HepG2 (cell line): ENCODE data around the gene DYNC1I2. TPM values are rescaled to one million over a fixed set of nuclear protein-coding genes. Genes with fewer than 3 reads are reported as not detected.

Source experiments
- ARID2 ChIP-seq: sonication (generic); formaldehyde crosslinking; IDR thresholded peaks from 2 replicates; pipeline ENCODE4 v1.8.1; 2022; ENCODE audit warnings: mild to moderate bottlenecking, missing genetic modification reagents, borderline replicate concordance
- ATAD3A ChIP-seq: sonication (generic); formaldehyde crosslinking; IDR thresholded peaks from 2 replicates; pipeline ENCODE4 v1.4.0; 2020; ENCODE audit warnings: missing genetic modification reagents
- KDM5B ChIP-seq: sonication (generic); formaldehyde crosslinking; IDR thresholded peaks from 2 replicates; pipeline ENCODE4 v1.4.0; 2020; ENCODE audit warnings: missing genetic modification reagents, mild to moderate bottlenecking, borderline replicate concordance
- KMT2B ChIP-seq: IDR thresholded peaks from 2 replicates; pipeline ENCODE4 v1.6.1; 2016; ENCODE audit warnings: missing genetic modification reagents, missing compliant biosample characterization
- LBX2 ChIP-seq: sonication (generic); formaldehyde crosslinking; IDR thresholded peaks from 2 replicates; pipeline ENCODE4 v1.5.0; 2020; ENCODE audit warnings: missing genetic modification reagents, mild to moderate bottlenecking, borderline replicate concordance
- MLX ChIP-seq: IDR thresholded peaks from 2 replicates; pipeline ENCODE4 v1.6.1; 2016
- NONO ChIP-seq, 2 experiments: fragments of 450-650 bp in 1 of 2; sonication (generic) in 1 of 2; formaldehyde crosslinking in 1 of 2; IDR thresholded peaks in 1 of 2; conservative IDR thresholded peaks in 1 of 2; 2 replicates each; pipeline versions ENCODE4 v1.6.1 to v1.8.0; 2017 to 2022; ENCODE audit warnings: mild to moderate bottlenecking in 1 of 2, missing genetic modification reagents in 1 of 2, moderate library complexity in 1 of 2
- ZBTB42 ChIP-seq: sonication (generic); formaldehyde crosslinking; IDR thresholded peaks from 2 replicates; pipeline ENCODE4 v1.5.0; 2020; ENCODE audit warnings: mild to moderate bottlenecking, missing genetic modification reagents
- ZBTB7B ChIP-seq: sonication (generic); formaldehyde crosslinking; IDR thresholded peaks from 2 replicates; pipeline ENCODE4 v1.4.0; 2020; ENCODE audit warnings: missing genetic modification reagents
- ZNF235 ChIP-seq: sonication (generic); formaldehyde crosslinking; IDR thresholded peaks from 2 replicates; pipeline ENCODE4 v1.8.1; 2023; ENCODE audit warnings: mild to moderate bottlenecking, missing genetic modification reagents, borderline replicate concordance
- ZNF414 ChIP-seq: sonication (generic); formaldehyde crosslinking; IDR thresholded peaks from 2 replicates; pipeline ENCODE4 v1.5.0; 2020; ENCODE audit warnings: missing genetic modification reagents
- polyA plus RNA-seq, 8 experiments: library from polyadenylated mRNA; depleted of rRNA in 3 of 8; stranded (reverse) in 7 of 8; unstranded in 1 of 8; fragments of >200 nt; fragmentation: Illumina TruSeq in 4 of 8; extraction: Trizol in 4 of 8; gene quantifications; 2 replicates each; pipeline versions ENCODE4 v1.2.1 to v1.2.3, GENCODE V29; 2011 to 2016; ENCODE audit warnings: low read depth in 4 of 8, missing spikeins in 1 of 8, mixed read lengths in 1 of 8; ENCODE audit not compliant: insufficient read depth in 1 of 8
- total RNA-seq, 5 experiments: library from RNA; depleted of rRNA; stranded (reverse); fragments of >200 nt; fragmentation: Illumina TruSeq; extraction: Trizol; gene quantifications; 2 replicates each; pipeline ENCODE4 v1.2.3, GENCODE V29; 2016; ENCODE audit warnings: low read depth in 1 of 5
- TF ChIP-seq, protein P1 (sequence below): IDR thresholded peaks from 2 replicates; pipeline ENCODE4 v1.6.1; 2016; ENCODE audit warnings: missing biosample characterization, missing genetic modification reagents, low read depth
- TF ChIP-seq, protein P2 (sequence below): sonication (generic); formaldehyde crosslinking; IDR thresholded peaks from 2 replicates; pipeline ENCODE4 v1.5.1; 2020; ENCODE audit warnings: missing genetic modification reagents, mild to moderate bottlenecking, borderline replicate concordance
- TF ChIP-seq, protein P3 (sequence below): sonication (generic); formaldehyde crosslinking; conservative IDR thresholded peaks from 2 replicates; pipeline ENCODE4 v1.4.0; 2020; ENCODE audit warnings: mild to moderate bottlenecking, missing genetic modification reagents, moderate library complexity
- TF ChIP-seq, protein P4 (sequence below): sonication (generic); formaldehyde crosslinking; IDR thresholded peaks from 2 replicates; pipeline ENCODE4 v1.4.0; 2020; ENCODE audit warnings: missing genetic modification reagents

Gene DYNC1I2
- total and polyA plus RNA-seq, 2 of the 13 experiments (the other 11 are each of a cell fraction or from before 2014, with no cell fraction given): 84.0 to 99.8 TPM

- TF ChIP-seq, protein P1, sequence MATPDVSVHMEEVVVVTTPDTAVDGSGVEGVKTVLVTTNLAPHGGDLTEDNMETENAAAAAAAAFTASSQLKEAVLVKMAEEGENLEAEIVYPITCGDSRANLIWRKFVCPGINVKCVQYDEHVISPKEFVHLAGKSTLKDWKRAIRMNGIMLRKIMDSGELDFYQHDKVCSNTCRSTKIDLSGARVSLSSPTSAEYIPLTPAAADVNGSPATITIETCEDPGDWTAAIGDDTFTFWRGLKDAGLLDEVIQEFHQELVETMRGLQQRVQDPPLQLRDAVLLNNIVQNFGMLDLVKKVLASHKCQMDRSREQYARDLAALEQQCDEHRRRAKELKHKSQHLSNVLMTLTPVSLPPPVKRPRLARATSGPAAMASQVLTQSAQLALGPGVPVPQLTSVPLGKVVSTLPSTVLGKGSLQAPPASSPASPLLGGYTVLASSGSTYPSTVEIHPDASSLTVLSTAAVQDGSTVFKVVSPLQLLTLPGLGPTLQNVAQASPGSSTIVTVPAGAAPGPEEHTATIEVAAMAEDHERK (CRISPR knock-in tag): peak; percentile 86
- TF ChIP-seq, protein P2, sequence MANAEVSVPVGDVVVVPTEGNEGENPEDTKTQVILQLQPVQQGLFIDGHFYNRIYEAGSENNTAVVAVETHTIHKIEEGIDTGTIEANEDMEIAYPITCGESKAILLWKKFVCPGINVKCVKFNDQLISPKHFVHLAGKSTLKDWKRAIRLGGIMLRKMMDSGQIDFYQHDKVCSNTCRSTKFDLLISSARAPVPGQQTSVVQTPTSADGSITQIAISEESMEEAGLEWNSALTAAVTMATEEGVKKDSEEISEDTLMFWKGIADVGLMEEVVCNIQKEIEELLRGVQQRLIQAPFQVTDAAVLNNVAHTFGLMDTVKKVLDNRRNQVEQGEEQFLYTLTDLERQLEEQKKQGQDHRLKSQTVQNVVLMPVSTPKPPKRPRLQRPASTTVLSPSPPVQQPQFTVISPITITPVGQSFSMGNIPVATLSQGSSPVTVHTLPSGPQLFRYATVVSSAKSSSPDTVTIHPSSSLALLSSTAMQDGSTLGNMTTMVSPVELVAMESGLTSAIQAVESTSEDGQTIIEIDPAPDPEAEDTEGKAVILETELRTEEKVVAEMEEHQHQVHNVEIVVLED: peak; percentile 94
- TF ChIP-seq NONO (IDR thresholded peaks at IDR 0.05) (no peak), NONO (CRISPR knock-in tag; conservative IDR thresholded peaks at IDR 0.05) (0 out of 2 replicates have a peak, but pooled peaks have one; percentile 60), ARID2 (CRISPR knock-in tag) (peak; percentile 92; the same call in 1 of the 2 replicates), LBX2 (peak; percentile 65; the same call in 1 of the 2 replicates), KMT2B (peak; percentile 95), ZBTB7B (CRISPR knock-in tag) (peak; percentile 61; the same call in 1 of the 2 replicates), ZNF235 (0 out of 2 replicates have a peak, but pooled peaks have one; percentile 67), ZBTB42 (CRISPR knock-in tag) (0 out of 2 replicates have a peak, but pooled peaks have one; percentile 49), ATAD3A (0 out of 2 replicates have a peak, but pooled peaks have one; percentile 74), KDM5B (peak; percentile 96; the same call in 1 of the 2 replicates), MLX (CRISPR knock-in tag) (no peak), ZNF414 (CRISPR knock-in tag) (peak; percentile 34; the same call in 1 of the 2 replicates)
- TF ChIP-seq, protein P3, sequence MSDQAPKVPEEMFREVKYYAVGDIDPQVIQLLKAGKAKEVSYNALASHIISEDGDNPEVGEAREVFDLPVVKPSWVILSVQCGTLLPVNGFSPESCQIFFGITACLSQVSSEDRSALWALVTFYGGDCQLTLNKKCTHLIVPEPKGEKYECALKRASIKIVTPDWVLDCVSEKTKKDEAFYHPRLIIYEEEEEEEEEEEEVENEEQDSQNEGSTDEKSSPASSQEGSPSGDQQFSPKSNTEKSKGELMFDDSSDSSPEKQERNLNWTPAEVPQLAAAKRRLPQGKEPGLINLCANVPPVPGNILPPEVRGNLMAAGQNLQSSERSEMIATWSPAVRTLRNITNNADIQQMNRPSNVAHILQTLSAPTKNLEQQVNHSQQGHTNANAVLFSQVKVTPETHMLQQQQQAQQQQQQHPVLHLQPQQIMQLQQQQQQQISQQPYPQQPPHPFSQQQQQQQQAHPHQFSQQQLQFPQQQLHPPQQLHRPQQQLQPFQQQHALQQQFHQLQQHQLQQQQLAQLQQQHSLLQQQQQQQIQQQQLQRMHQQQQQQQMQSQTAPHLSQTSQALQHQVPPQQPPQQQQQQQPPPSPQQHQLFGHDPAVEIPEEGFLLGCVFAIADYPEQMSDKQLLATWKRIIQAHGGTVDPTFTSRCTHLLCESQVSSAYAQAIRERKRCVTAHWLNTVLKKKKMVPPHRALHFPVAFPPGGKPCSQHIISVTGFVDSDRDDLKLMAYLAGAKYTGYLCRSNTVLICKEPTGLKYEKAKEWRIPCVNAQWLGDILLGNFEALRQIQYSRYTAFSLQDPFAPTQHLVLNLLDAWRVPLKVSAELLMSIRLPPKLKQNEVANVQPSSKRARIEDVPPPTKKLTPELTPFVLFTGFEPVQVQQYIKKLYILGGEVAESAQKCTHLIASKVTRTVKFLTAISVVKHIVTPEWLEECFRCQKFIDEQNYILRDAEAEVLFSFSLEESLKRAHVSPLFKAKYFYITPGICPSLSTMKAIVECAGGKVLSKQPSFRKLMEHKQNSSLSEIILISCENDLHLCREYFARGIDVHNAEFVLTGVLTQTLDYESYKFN (CRISPR knock-in tag): peak; percentile 63
- TF ChIP-seq, protein P4, sequence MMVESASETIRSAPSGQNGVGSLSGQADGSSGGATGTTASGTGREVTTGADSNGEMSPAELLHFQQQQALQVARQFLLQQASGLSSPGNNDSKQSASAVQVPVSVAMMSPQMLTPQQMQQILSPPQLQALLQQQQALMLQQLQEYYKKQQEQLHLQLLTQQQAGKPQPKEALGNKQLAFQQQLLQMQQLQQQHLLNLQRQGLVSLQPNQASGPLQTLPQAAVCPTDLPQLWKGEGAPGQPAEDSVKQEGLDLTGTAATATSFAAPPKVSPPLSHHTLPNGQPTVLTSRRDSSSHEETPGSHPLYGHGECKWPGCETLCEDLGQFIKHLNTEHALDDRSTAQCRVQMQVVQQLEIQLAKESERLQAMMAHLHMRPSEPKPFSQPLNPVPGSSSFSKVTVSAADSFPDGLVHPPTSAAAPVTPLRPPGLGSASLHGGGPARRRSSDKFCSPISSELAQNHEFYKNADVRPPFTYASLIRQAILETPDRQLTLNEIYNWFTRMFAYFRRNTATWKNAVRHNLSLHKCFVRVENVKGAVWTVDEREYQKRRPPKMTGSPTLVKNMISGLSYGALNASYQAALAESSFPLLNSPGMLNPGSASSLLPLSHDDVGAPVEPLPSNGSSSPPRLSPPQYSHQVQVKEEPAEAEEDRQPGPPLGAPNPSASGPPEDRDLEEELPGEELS (CRISPR knock-in tag): peak; percentile 41
These were observed at the start of gene DYNC1I2 (continued) for GRCh38 chr2:171687287-171688128.
